ENCODE data around the gene TNFRSF14. TPM values are rescaled to one million over a fixed set of nuclear protein-coding genes. Genes with fewer than 3 reads are reported as not detected.

TNFRSF14 gene
- total RNA-seq, 2 donors from 2014 or later = 124 to 183 TPM

- DNase-seq (ENCODE audit: low spot score in 2 of 2) (peak in 1 of 2 donors; percentile 53), ATAC-seq (peak; percentile 4 to 13)
- Mint-ChIP-seq H3K9me3 (no peaks in the 10 kb centered on the region), H3K27ac (peak overlapping the region in 1 of 2 donors; percentile 6), H3K36me3 (no peaks in the 10 kb centered on the region)
These were observed 37.2 kb downstream of the TNFRSF14 start for GRCh38 chr1:2593251-2593878.

GRCh38 chr1:2594001-2594640, 38.0 kb downstream of the TNFRSF14 start:
- no peak overlapping the region for H3K27ac Mint-ChIP-seq
- H3K9me3 Mint-ChIP-seq = no peaks in the 10 kb centered on the region
- ATAC-seq = no peak
- peak in 1 of 2 donors; percentile 44 for DNase-seq (ENCODE audit: low spot score in 2 of 2)
- no peaks in the 10 kb centered on the region for H3K36me3 Mint-ChIP-seq

- DNase-seq (ENCODE audit: low spot score in 2 of 2) = no peak
- ATAC-seq = no peak
- Mint-ChIP-seq H3K36me3 (no peaks in the 10 kb centered on the region), H3K9me3 (no peaks in the 10 kb centered on the region), H3K27ac (no peak overlapping the region)
These were observed 38.5 kb downstream of the TNFRSF14 start for GRCh38 chr1:2594641-2595131.

- ATAC-seq (no peak), DNase-seq (ENCODE audit: low spot score in 2 of 2) (no peak)
- Mint-ChIP-seq H3K27ac (no peak overlapping the region), H3K9me3 (no peaks in the 10 kb centered on the region), H3K36me3 (no peaks in the 10 kb centered on the region)
These were observed 39.2 kb downstream of the TNFRSF14 start for GRCh38 chr1:2595261-2595811.

- no peak overlapping the region for H3K27ac Mint-ChIP-seq
- ATAC-seq = no peak
- H3K36me3 Mint-ChIP-seq = no peaks in the 10 kb centered on the region
- no peaks in the 10 kb centered on the region for H3K9me3 Mint-ChIP-seq
- no peak for DNase-seq (ENCODE audit: low spot score in 2 of 2)
These were observed 39.8 kb downstream of the TNFRSF14 start for GRCh38 chr1:2595812-2596529.

- peak overlapping the region in 1 of 2 donors; percentile 15 for H3K27ac Mint-ChIP-seq
- no peak for ATAC-seq
- H3K36me3 Mint-ChIP-seq = no peaks in the 10 kb centered on the region
- H3K9me3 Mint-ChIP-seq = no peaks in the 10 kb centered on the region
- DNase-seq (ENCODE audit: low spot score in 2 of 2) = no peak
These were observed 40.6 kb downstream of the TNFRSF14 start for GRCh38 chr1:2596530-2597333.

- no peak for DNase-seq (ENCODE audit: low spot score in 2 of 2)
These were observed 41.5 kb downstream of the TNFRSF14 start for GRCh38 chr1:2597441-2598328.

GRCh38 chr1:2598329-2598931, 42.3 kb downstream of the TNFRSF14 start:
- no peaks in the 10 kb centered on the region for H3K9me3 Mint-ChIP-seq
- ATAC-seq (no peak), DNase-seq (ENCODE audit: low spot score in 2 of 2) (no peak)
- H3K36me3 Mint-ChIP-seq = no peaks in the 10 kb centered on the region
- H3K27ac Mint-ChIP-seq = no peak overlapping the region

More at GRCh38 chr1:2597441-2598328, 41.5 kb downstream of the TNFRSF14 start:
- Mint-ChIP-seq H3K36me3 (no peaks in the 10 kb centered on the region), H3K9me3 (no peaks in the 10 kb centered on the region), H3K27ac (peak overlapping the region in 1 of 2 donors; percentile 74)
- ATAC-seq = no peak

GRCh38 chr1:2601721-2602303, 45.6 kb downstream of the TNFRSF14 start:
- DNase-seq (ENCODE audit: low spot score in 2 of 2) = peak in 1 of 2 donors; percentile 46

GRCh38 chr1:2602311-2602835, 46.2 kb downstream of the TNFRSF14 start:
- DNase-seq (ENCODE audit: low spot score in 2 of 2) = no peak
- ATAC-seq = no peak
- no peaks in the 10 kb centered on the region for H3K36me3 Mint-ChIP-seq
- no peaks in the 10 kb centered on the region for H3K9me3 Mint-ChIP-seq
- peak overlapping the region in 1 of 2 donors; percentile 69 for H3K27ac Mint-ChIP-seq

More at GRCh38 chr1:2601721-2602303, 45.6 kb downstream of the TNFRSF14 start:
- no peaks in the 10 kb centered on the region for H3K36me3 Mint-ChIP-seq
- no peaks in the 10 kb centered on the region for H3K9me3 Mint-ChIP-seq
- no peak for ATAC-seq
- H3K27ac Mint-ChIP-seq = no peak overlapping the region

GRCh38 chr1:2602866-2603520, 46.8 kb downstream of the TNFRSF14 start:
- Mint-ChIP-seq H3K36me3 (no peaks in the 10 kb centered on the region), H3K9me3 (no peaks in the 10 kb centered on the region), H3K27ac (peak overlapping the region in 1 of 2 donors; percentile 69)
- DNase-seq (ENCODE audit: low spot score in 2 of 2) (no peak), ATAC-seq (no peak)

- Mint-ChIP-seq H3K9me3 (no peaks in the 10 kb centered on the region), H3K27ac (no peak overlapping the region), H3K36me3 (no peaks in the 10 kb centered on the region)
- no peak for DNase-seq (ENCODE audit: low spot score in 2 of 2)
- ATAC-seq = no peak
These were observed 47.5 kb downstream of the TNFRSF14 start for GRCh38 chr1:2603521-2604155.

- H3K36me3 Mint-ChIP-seq = no peaks in the 10 kb centered on the region
- ATAC-seq (peak in 1 of 2 donors; percentile 16), DNase-seq (ENCODE audit: low spot score in 2 of 2) (no peak)
- no peak overlapping the region for H3K27ac Mint-ChIP-seq
- H3K9me3 Mint-ChIP-seq = no peaks in the 10 kb centered on the region
These were observed 48.1 kb downstream of the TNFRSF14 start for GRCh38 chr1:2604156-2604843.
